HepG2 (cell line): Measurements from ENCODE around the gene RANBP3. TPM values are rescaled to one million over a fixed set of nuclear protein-coding genes. Genes with fewer than 3 reads are reported as not detected.

Experiments
- ARID5B ChIP-seq: IDR thresholded peaks from 2 replicates; pipeline ENCODE4 v1.4.0; 2020; ENCODE audit warnings: mild to moderate bottlenecking, missing genetic modification reagents
- CCDC6 ChIP-seq: sonication (generic); formaldehyde crosslinking; IDR thresholded peaks from 2 replicates; pipeline ENCODE4 v1.8.1; 2022; ENCODE audit warnings: mild to moderate bottlenecking, missing genetic modification reagents, moderate library complexity
- CEBPB ChIP-seq: IDR thresholded peaks from 2 replicates; pipeline ENCODE4 v1.6.1; 2011; ENCODE audit warnings: low read depth, low read length, improper control_type of control experiment, borderline replicate concordance
- ELF3 ChIP-seq: IDR thresholded peaks from 2 replicates; pipeline ENCODE4 v1.6.1; 2016; ENCODE audit warnings: missing genetic modification reagents, missing compliant biosample characterization
- ETV5 ChIP-seq: IDR thresholded peaks from 2 replicates; pipeline ENCODE4 v1.6.1; 2018; ENCODE audit warnings: missing biosample characterization, missing genetic modification reagents, inconsistent platforms, borderline replicate concordance
- HNRNPLL ChIP-seq: fragments of 200-400 bp; formaldehyde crosslinking; IDR thresholded peaks from 2 replicates; pipeline ENCODE4 v1.6.1; 2017; ENCODE audit warnings: mild to moderate bottlenecking, low read depth, low read length; ENCODE audit not compliant: poor library complexity, severe bottlenecking
- ISX ChIP-seq: sonication (generic); formaldehyde crosslinking; conservative IDR thresholded peaks from 2 replicates; pipeline ENCODE4 v1.5.0; 2020; ENCODE audit warnings: missing genetic modification reagents
- MNT ChIP-seq: fragments of 450-650 bp; IDR thresholded peaks from 2 replicates; pipeline ENCODE4 v1.6.1; 2016
- MXD1 ChIP-seq: sonication (generic); formaldehyde crosslinking; IDR thresholded peaks from 2 replicates; pipeline ENCODE4 v1.4.0; 2020; ENCODE audit warnings: mild to moderate bottlenecking, missing genetic modification reagents
- RFXANK ChIP-seq: IDR thresholded peaks from 2 replicates; pipeline ENCODE4 v1.6.1; 2016
- RXRA ChIP-seq: sonication (generic); formaldehyde crosslinking; IDR thresholded peaks from 2 replicates; pipeline ENCODE4 v1.5.1; 2020; ENCODE audit warnings: missing genetic modification reagents
- SALL2 ChIP-seq: sonication (generic); formaldehyde crosslinking; IDR thresholded peaks from 2 replicates; pipeline ENCODE4 v1.8.1; 2023; ENCODE audit warnings: mild to moderate bottlenecking, missing genetic modification reagents, inconsistent platforms
- THAP11 ChIP-seq: IDR thresholded peaks from 2 replicates; pipeline ENCODE4 v1.6.1; 2016; ENCODE audit warnings: missing biosample characterization, missing genetic modification reagents
- YY1 ChIP-seq: IDR thresholded peaks from 2 replicates; pipeline ENCODE4 v1.6.1; 2011; ENCODE audit warnings: low read length, low read depth, moderate library complexity, mild to moderate bottlenecking; ENCODE audit not compliant: insufficient read depth, insufficient replicate concordance
- ZFP91 ChIP-seq: sonication (generic); formaldehyde crosslinking; IDR thresholded peaks from 2 replicates; pipeline ENCODE4 v1.9.0; 2022; ENCODE audit warnings: missing genetic modification reagents, mild to moderate bottlenecking, borderline replicate concordance
- ZNF160 ChIP-seq: sonication (generic); formaldehyde crosslinking; IDR thresholded peaks from 2 replicates; pipeline ENCODE4 v1.8.0; 2022; ENCODE audit warnings: mild to moderate bottlenecking, inconsistent platforms, missing genetic modification reagents
- ZNF496 ChIP-seq: sonication (generic); formaldehyde crosslinking; IDR thresholded peaks from 2 replicates; pipeline ENCODE4 v1.8.1; 2023; ENCODE audit warnings: mild to moderate bottlenecking, moderate library complexity, missing genetic modification reagents; ENCODE audit not compliant: insufficient replicate concordance
- ZNF513 ChIP-seq: sonication (generic); formaldehyde crosslinking; conservative IDR thresholded peaks from 2 replicates; pipeline ENCODE4 v1.5.0; 2020; ENCODE audit warnings: missing genetic modification reagents
- ZNF703 ChIP-seq: sonication (generic); formaldehyde crosslinking; IDR thresholded peaks from 2 replicates; pipeline ENCODE4 v1.5.1; 2020; ENCODE audit warnings: missing genetic modification reagents, mild to moderate bottlenecking, moderate library complexity, borderline replicate concordance
- ZNF879 ChIP-seq: sonication (generic); formaldehyde crosslinking; IDR thresholded peaks from 2 replicates; pipeline ENCODE4 v1.8.1; 2023; ENCODE audit warnings: missing genetic modification reagents
- polyA plus RNA-seq, 8 experiments: library from polyadenylated mRNA; depleted of rRNA in 3 of 8; stranded (reverse) in 7 of 8; unstranded in 1 of 8; fragments of >200 nt; fragmentation: Illumina TruSeq in 4 of 8; extraction: Trizol in 4 of 8; gene quantifications; 2 replicates each; pipeline versions ENCODE4 v1.2.1 to v1.2.3, GENCODE V29; 2011 to 2016; ENCODE audit warnings: low read depth in 4 of 8, missing spikeins in 1 of 8, mixed read lengths in 1 of 8; ENCODE audit not compliant: insufficient read depth in 1 of 8
- total RNA-seq, 5 experiments: library from RNA; depleted of rRNA; stranded (reverse); fragments of >200 nt; fragmentation: Illumina TruSeq; extraction: Trizol; gene quantifications; 2 replicates each; pipeline ENCODE4 v1.2.3, GENCODE V29; 2016; ENCODE audit warnings: low read depth in 1 of 5

The RANBP3 gene
- total and polyA plus RNA-seq, 2 of the 13 experiments (the other 11 are each of a cell fraction or from before 2014, with no cell fraction given) = 39.5 to 149 TPM

GRCh38 chr19:5904352-5905113, 73.4 kb downstream of the RANBP3 start, which contains the start of gene VMAC (continued):
- TF ChIP-seq ZNF879 = no peak
- no peak for TF ChIP-seq RFXANK
- no peak for TF ChIP-seq ARID5B (CRISPR knock-in tag)
- TF ChIP-seq ZNF513 (CRISPR knock-in tag) = no peak
- peak; percentile 79 for TF ChIP-seq YY1
- TF ChIP-seq CEBPB = no peak
- TF ChIP-seq ZFP91 = no peak
- peak; percentile 43 for TF ChIP-seq MNT
- no peak for TF ChIP-seq ISX
- TF ChIP-seq ZNF703 = no peak
- peak; percentile 57 for TF ChIP-seq THAP11 (CRISPR knock-in tag)
- TF ChIP-seq ETV5 (CRISPR knock-in tag) = peak; percentile 61; the same call in 1 of the 2 replicates
- peak; percentile 75 for TF ChIP-seq SALL2 (CRISPR knock-in tag)
- TF ChIP-seq ZNF496 (CRISPR knock-in tag) = no peak
- no peak; the same call in 1 of the 2 replicates for TF ChIP-seq RXRA (CRISPR knock-in tag)
- no peak for TF ChIP-seq MXD1
- peak; percentile 35; the same call in 1 of the 2 replicates for TF ChIP-seq CCDC6 (CRISPR knock-in tag)
- 0 out of 2 replicates have a peak, but pooled peaks have one; percentile 55 for TF ChIP-seq ZNF160 (CRISPR knock-in tag)
- peak; percentile 8; the same call in 1 of the 2 replicates for TF ChIP-seq ELF3 (CRISPR knock-in tag)
- peak; percentile 42 for TF ChIP-seq HNRNPLL
